AML-193 (cell line): ENCODE results near the gene SLC35B2.

Experiments
- DNase-seq, 2 experiments: peaks; one replicate each; lab custom pipeline; 2025; lab: John Stamatoyannopoulos, UW

SLC35B2 gene

GRCh38 chr6:44257025-44257752 lies at the start of gene SLC35B2:
SLC35B2 (minus strand) TSS chr6:44257528; CDS start chr6:44257410, 118 bp downstream.
- peak; percentile 80 to 84 for DNase-seq

GRCh38 chr6:44306710-44307109 lies 49.4 kb upstream of the SLC35B2 start:
- no peak for DNase-seq

- no peak for DNase-seq
Observed at GRCh38 chr6:44305200-44305725, 47.9 kb upstream of the SLC35B2 start.

GRCh38 chr6:44304282-44305199 lies 47.2 kb upstream of the SLC35B2 start:
- peak; percentile 26 to 33 for DNase-seq

- DNase-seq: no peak
Observed at GRCh38 chr6:44303842-44304241, 46.5 kb upstream of the SLC35B2 start.

- no peak for DNase-seq
Observed at GRCh38 chr6:44302856-44303255, 45.5 kb upstream of the SLC35B2 start.

- no peak for DNase-seq
Observed at GRCh38 chr6:44301782-44302564, 44.6 kb upstream of the SLC35B2 start.

GRCh38 chr6:44301106-44301505 lies 43.8 kb upstream of the SLC35B2 start:
- DNase-seq: no peak

- DNase-seq: no peak
Observed at GRCh38 chr6:44300292-44300823, 43.0 kb upstream of the SLC35B2 start.

- DNase-seq: no peak
Observed at GRCh38 chr6:44298864-44299263, 41.5 kb upstream of the SLC35B2 start.

- no peak for DNase-seq
Observed at GRCh38 chr6:44298055-44298803, 40.9 kb upstream of the SLC35B2 start.

GRCh38 chr6:44297063-44298038 lies 40.0 kb upstream of the SLC35B2 start:
- no peak for DNase-seq

GRCh38 chr6:44294832-44295791 lies 37.8 kb upstream of the SLC35B2 start:
- no peak for DNase-seq

GRCh38 chr6:44292661-44293365 lies 35.5 kb upstream of the SLC35B2 start:
- DNase-seq: no peak

- no peak for DNase-seq
Observed at GRCh38 chr6:44291841-44292240, 34.5 kb upstream of the SLC35B2 start.

GRCh38 chr6:44289726-44290260 lies 32.5 kb upstream of the SLC35B2 start:
- no peak for DNase-seq

- no peak for DNase-seq
Observed at GRCh38 chr6:44286747-44287146, 29.4 kb upstream of the SLC35B2 start.

- no peak for DNase-seq
Observed at GRCh38 chr6:44286285-44286565, 28.9 kb upstream of the SLC35B2 start.
